Endothelial cell (in vitro differentiated cells): Measurements from ENCODE around the gene TCN1. TPM values are rescaled to one million over a fixed set of nuclear protein-coding genes. Genes with fewer than 3 reads are reported as not detected.

Experiments
- DNase-seq: peaks from one replicate; pipeline ENCODE4 v3.0.0; 2021; ENCODE audit warnings: low spot score
- H3K27ac Mint-ChIP-seq: one replicate; pipeline ENCODE4 v1.8.0; 2021; ENCODE audit warnings: mixed read lengths, inconsistent platforms; ENCODE audit not compliant: unreplicated experiment
- H3K27me3 Mint-ChIP-seq: one replicate; pipeline ENCODE4 v1.8.0; 2021; ENCODE audit warnings: mild to moderate bottlenecking, moderate library complexity, mixed read lengths, inconsistent platforms; ENCODE audit not compliant: unreplicated experiment
- H3K36me3 Mint-ChIP-seq: one replicate; pipeline ENCODE4 v1.8.0; 2021; ENCODE audit warnings: mild to moderate bottlenecking, low read depth, mixed read lengths, inconsistent platforms; ENCODE audit not compliant: unreplicated experiment
- H3K4me1 Mint-ChIP-seq: one replicate; pipeline ENCODE4 v1.8.0; 2021; ENCODE audit warnings: mild to moderate bottlenecking, mixed read lengths, inconsistent platforms; ENCODE audit not compliant: unreplicated experiment
- H3K4me3 Mint-ChIP-seq: one replicate; pipeline ENCODE4 v1.8.0; 2021; ENCODE audit warnings: mild to moderate bottlenecking, mixed read lengths, inconsistent platforms; ENCODE audit not compliant: unreplicated experiment
- H3K9me3 Mint-ChIP-seq: one replicate; pipeline ENCODE4 v1.8.0; 2021; ENCODE audit warnings: mixed read lengths, inconsistent platforms; ENCODE audit not compliant: unreplicated experiment
- CTCF ChIP-seq: fragments of 200-600 bp; sonication (generic); IDR thresholded peaks from one replicate; pipeline ENCODE4 v1.5.0; 2021; ENCODE audit warnings: antibody characterized with exemption; ENCODE audit not compliant: unreplicated experiment
- total RNA-seq: library from RNA; stranded (reverse); fragmentation: NEBNext Ultra II Directional; extraction: Animal tissue kit (Norgen Biotek cat#: 25700); gene quantifications from one replicate; pipeline ENCODE4 v1.2.1, GENCODE V29; 2021; ENCODE audit not compliant: unreplicated experiment

The TCN1 gene
- total RNA-seq, 1 donor from 2014 or later: not detected

DNA sequence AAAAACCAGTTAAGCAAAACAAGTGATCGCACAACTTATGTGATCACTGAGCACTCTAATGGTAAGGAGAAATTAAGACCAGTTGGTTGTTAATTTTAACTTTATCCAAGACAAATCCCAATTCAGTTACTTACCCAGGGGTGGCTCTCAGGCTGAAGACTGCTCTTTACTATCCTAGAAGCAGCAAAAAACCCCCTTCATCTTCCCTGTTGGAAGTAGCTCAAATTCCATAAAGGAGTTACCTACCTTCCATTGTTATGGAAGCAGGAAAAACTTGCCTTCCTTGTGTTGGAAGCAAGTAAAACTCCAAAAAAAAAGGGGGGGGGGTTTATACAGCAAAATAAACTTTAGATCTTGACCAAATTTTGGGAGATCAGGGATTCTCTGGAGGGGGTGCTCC lies 50.5 kb downstream of the TCN1 start:
- H3K27me3 Mint-ChIP-seq: peaks cover 10% of the 10 kb centered on the region
- H3K4me3 Mint-ChIP-seq: no peak overlapping the region
- H3K4me1 Mint-ChIP-seq: peaks cover 49% of the 10 kb centered on the region
- H3K27ac Mint-ChIP-seq: no peak overlapping the region
- DNase-seq: no peak
- no peaks in the 10 kb centered on the region for H3K9me3 Mint-ChIP-seq
- H3K36me3 Mint-ChIP-seq: peaks cover 10% of the 10 kb centered on the region
- TF ChIP-seq CTCF: no peak

DNA sequence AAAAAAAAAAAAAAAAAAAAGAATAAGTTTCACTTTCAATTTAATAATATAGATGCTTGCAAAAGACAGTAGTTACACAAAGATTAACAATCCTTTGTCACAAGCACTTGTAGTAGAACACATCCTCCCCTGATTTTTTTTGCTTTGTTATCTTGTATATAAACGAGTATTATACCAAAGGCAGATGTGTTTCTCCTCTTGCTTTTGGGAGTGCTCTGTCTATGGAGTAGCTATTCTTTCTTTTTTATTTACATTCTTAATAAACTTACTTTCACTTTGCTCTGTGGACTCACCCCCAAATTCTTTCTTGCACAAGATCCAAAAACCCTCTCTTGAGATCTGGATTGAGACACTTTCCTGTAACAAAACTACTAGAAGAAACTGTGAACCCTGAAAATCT lies 52.3 kb downstream of the TCN1 start:
- Mint-ChIP-seq H3K36me3 (peaks cover 8% of the 10 kb centered on the region), H3K9me3 (no peaks in the 10 kb centered on the region), H3K27ac (no peak overlapping the region), H3K4me3 (no peak overlapping the region), H3K4me1 (peaks cover 50% of the 10 kb centered on the region), H3K27me3 (peaks cover 10% of the 10 kb centered on the region)
- no peak for DNase-seq
- no peak for TF ChIP-seq CTCF

- Mint-ChIP-seq H3K36me3 (peaks cover 3% of the 10 kb centered on the region), H3K27me3 (peaks cover 5% of the 10 kb centered on the region), H3K9me3 (no peaks in the 10 kb centered on the region), H3K4me1 (peaks cover 45% of the 10 kb centered on the region), H3K4me3 (no peak overlapping the region), H3K27ac (no peak overlapping the region)
- DNase-seq: no peak
- no peak for TF ChIP-seq CTCF
These were observed 52.9 kb downstream of the TCN1 start for GRCh38 chr11:59813364-59813763.

DNA sequence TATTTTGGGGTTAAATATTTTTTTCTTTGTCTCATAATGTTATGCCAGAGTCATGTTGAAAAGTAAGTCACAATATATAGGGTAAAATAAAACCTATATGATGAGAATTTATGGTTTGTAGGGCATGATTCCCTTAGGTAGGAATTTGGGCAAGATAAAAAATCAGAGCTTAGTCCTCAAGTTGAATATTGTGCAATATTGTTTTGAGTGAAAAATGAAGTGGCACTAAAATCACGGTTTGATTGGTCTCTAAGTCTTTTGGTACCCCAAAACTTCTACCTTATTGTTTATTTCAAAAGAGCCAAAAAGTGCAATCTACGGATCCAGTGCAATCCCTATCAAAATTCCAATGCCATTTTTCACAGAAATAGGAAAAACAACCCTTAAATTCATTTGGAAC lies 54.1 kb downstream of the TCN1 start:
- Mint-ChIP-seq H3K27ac (peak overlapping the region; percentile 58), H3K4me1 (peaks cover 45% of the 10 kb centered on the region), H3K4me3 (peak overlapping the region; percentile 65), H3K36me3 (peaks cover 8% of the 10 kb centered on the region), H3K27me3 (peaks cover 5% of the 10 kb centered on the region), H3K9me3 (no peaks in the 10 kb centered on the region)
- TF ChIP-seq CTCF: no peak
- no peak for DNase-seq

DNA sequence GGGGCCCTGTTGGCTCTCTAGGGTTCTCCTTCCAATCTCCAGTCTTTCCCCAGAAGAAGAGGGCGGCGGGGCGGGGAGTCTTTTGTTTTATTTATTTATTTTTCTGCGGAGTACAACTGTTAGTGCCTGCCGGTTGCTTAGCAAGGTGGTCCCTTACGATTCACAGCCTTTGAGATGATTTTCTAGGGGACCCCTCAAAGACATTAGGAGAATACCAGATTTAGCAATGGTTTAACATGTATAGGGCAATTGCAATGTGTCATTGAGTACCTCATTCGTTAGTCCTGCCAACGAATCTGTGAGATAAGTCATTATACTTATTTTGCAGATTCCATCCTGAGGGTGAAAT lies 55.4 kb downstream of the TCN1 start:
- H3K9me3 Mint-ChIP-seq: no peaks in the 10 kb centered on the region
- TF ChIP-seq CTCF: no peak
- H3K4me3 Mint-ChIP-seq: peak overlapping the region; percentile 93
- peaks cover 19% of the 10 kb centered on the region for H3K36me3 Mint-ChIP-seq
- peaks cover 10% of the 10 kb centered on the region for H3K27me3 Mint-ChIP-seq
- peaks cover 39% of the 10 kb centered on the region for H3K4me1 Mint-ChIP-seq
- no peak for DNase-seq
- peak overlapping the region; percentile 40 for H3K27ac Mint-ChIP-seq
